Measurements from ENCODE around the gene REN.
A peak's percentile ranks its signal among the peaks of the same experiment; 100 is the strongest.

REN gene

DNA sequence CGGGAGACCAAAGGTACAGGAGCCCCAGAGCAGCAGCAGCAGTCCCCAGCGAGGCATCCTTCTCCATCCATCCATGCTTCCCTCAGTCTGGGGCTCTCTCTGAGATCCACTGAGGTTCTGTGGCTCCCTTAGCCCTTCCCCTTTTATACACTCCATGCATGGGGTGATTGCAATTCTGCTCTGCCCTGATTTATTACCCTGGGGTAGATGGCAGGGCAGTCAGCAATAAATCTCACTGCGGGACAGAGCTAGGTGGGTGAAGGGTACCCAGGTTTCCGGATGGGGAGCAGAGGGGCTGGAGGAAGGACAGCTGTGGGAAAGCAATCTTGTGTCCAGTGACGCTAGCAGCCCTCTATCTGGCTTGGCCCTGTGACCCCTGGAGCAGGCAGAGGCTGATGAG lies at the start of gene REN:
REN (minus strand) TSS at position 119 of the 400 bp plus-strand sequence; CDS start at position 75, 44 bp downstream.
- DNase-seq, result peak; percentile 23
- Mint-ChIP-seq H3K4me1 (peaks cover 14% of the 10 kb centered on the region), H3K36me3 (ENCODE audit: low read depth) (no peaks in the 10 kb centered on the region), H3K9me3 (peaks cover 34% of the 10 kb centered on the region), H3K4me3 (no peak within 1 kb of the TSS), H3K27ac (peak within 1 kb of the TSS; percentile 69), H3K27me3 (ENCODE audit: low read depth, poor library complexity) (peaks cover 47% of the 10 kb centered on the region)
- TF ChIP-seq, protein P1, sequence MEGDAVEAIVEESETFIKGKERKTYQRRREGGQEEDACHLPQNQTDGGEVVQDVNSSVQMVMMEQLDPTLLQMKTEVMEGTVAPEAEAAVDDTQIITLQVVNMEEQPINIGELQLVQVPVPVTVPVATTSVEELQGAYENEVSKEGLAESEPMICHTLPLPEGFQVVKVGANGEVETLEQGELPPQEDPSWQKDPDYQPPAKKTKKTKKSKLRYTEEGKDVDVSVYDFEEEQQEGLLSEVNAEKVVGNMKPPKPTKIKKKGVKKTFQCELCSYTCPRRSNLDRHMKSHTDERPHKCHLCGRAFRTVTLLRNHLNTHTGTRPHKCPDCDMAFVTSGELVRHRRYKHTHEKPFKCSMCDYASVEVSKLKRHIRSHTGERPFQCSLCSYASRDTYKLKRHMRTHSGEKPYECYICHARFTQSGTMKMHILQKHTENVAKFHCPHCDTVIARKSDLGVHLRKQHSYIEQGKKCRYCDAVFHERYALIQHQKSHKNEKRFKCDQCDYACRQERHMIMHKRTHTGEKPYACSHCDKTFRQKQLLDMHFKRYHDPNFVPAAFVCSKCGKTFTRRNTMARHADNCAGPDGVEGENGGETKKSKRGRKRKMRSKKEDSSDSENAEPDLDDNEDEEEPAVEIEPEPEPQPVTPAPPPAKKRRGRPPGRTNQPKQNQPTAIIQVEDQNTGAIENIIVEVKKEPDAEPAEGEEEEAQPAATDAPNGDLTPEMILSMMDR (IDR thresholded peaks at IDR 0.05), result no peak

DNA sequence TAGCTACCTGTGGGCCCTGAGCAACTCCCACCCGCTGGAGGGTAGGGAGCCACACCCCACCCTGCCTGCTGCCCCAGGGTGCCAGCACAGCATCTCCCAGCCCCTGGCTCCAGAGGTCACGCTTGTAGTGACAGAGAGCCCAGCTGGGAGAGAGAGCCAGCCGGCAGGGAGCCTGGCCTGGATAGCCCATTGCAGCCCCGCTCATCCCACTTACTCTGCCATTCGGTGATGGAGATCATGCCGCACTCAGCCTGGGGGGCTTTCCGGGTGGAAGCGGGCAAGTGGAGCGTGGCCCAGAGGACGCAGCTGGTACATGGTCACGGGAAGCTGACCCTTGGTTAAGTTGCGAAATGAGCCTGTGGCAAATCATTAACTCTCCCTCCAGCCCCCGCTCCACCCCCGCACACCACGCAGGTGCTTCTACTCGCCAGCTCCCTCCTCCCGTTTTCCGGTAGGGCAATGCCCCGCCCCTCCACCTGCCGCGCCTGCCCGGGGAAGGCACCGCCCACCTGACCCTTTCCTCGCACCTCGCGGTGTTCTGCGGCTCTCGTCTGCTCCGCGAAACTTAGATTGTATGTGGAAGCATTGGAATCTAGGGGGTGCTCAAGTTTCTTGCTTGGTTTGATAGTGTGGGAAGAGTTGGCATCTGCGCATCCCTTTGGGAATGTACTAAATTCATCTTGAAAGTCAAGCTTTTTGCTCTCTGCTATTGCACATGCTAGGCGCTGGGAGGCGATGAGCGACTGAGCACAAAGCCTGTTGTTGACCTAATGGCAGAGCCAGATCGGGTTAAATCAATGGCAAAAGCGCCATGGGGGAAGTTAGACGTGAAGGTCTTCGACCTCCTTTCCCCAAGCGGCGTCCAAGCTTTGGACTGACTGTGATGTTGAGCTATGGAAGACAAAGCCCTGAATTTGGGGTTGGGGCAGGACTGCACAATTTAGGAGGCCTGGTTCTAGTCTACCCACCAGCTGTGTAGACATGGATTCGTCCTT lies 47.8 kb upstream of the REN start, which contains the start of gene GOLT1A:
GOLT1A (minus strand) TSS at position 321 of the 995 bp plus-strand sequence; CDS start at position 239, 82 bp downstream.
- Mint-ChIP-seq H3K4me1 (peaks cover 6% of the 10 kb centered on the region), H3K27ac (no peak within 1 kb of the TSS), H3K27me3 (ENCODE audit: low read depth, poor library complexity) (peaks cover 25% of the 10 kb centered on the region), H3K9me3 (no peaks in the 10 kb centered on the region), H3K36me3 (ENCODE audit: low read depth) (no peaks in the 10 kb centered on the region), H3K4me3 (peak within 1 kb of the TSS; percentile 72)
- peak; percentile 73 for DNase-seq
- TF ChIP-seq, protein P1 (IDR thresholded peaks at IDR 0.05), result peak; percentile 59

DNA sequence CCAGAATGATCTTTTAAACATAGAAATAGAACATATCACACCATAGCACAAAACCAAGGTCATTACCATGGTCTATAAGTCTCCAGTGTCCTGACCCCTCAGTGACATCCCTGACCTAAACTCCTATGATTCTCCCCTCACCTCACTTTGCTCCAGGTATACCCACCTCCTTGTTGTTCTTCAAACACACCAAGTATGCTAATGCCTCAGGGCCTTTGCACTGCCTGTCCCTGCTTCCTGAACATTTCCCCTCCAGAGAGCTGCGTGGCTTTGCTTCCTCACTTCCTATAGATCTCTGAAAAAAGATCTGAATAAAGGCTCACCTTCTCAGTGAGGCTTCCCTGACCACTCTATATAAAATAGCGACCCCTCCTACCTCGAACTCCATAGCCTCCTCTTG lies 46.6 kb upstream of the REN start:
- no peaks in the 10 kb centered on the region for H3K9me3 Mint-ChIP-seq
- H3K4me1 Mint-ChIP-seq, result peaks cover 6% of the 10 kb centered on the region
- H3K27ac Mint-ChIP-seq, result no peak overlapping the region
- no peak for DNase-seq
- TF ChIP-seq, protein P1 (IDR thresholded peaks at IDR 0.05), result no peak
- H3K36me3 Mint-ChIP-seq (ENCODE audit: low read depth), result no peaks in the 10 kb centered on the region
- H3K27me3 Mint-ChIP-seq (ENCODE audit: low read depth, poor library complexity), result peaks cover 24% of the 10 kb centered on the region
- no peak overlapping the region for H3K4me3 Mint-ChIP-seq

DNA sequence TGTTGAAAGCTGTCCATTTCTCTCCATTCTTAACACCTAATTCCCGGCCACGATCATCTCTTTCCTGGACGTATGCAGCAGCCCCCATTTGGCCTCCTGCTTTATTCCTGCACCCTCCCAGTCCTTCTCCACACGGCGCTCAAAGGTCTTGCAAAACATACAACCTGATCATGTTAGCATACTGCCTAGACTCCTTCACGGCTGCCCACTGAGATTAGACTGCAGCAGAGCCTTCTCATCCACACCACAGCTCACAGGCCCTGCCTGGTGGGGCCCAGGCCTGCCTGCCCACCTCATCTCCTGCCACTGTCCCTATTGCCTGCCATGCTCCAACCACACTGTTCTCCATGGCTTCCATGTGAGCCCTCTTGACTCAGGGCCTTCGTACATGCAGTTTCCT lies 44.9 kb upstream of the REN start:
- peaks cover 33% of the 10 kb centered on the region for H3K27me3 Mint-ChIP-seq (ENCODE audit: low read depth, poor library complexity)
- no peaks in the 10 kb centered on the region for H3K9me3 Mint-ChIP-seq
- TF ChIP-seq, protein P1 (IDR thresholded peaks at IDR 0.05), result no peak
- no peaks in the 10 kb centered on the region for H3K36me3 Mint-ChIP-seq (ENCODE audit: low read depth)
- H3K4me1 Mint-ChIP-seq, result peaks cover 6% of the 10 kb centered on the region
- H3K27ac Mint-ChIP-seq, result no peak overlapping the region
- DNase-seq, result no peak
- no peak overlapping the region for H3K4me3 Mint-ChIP-seq

DNA sequence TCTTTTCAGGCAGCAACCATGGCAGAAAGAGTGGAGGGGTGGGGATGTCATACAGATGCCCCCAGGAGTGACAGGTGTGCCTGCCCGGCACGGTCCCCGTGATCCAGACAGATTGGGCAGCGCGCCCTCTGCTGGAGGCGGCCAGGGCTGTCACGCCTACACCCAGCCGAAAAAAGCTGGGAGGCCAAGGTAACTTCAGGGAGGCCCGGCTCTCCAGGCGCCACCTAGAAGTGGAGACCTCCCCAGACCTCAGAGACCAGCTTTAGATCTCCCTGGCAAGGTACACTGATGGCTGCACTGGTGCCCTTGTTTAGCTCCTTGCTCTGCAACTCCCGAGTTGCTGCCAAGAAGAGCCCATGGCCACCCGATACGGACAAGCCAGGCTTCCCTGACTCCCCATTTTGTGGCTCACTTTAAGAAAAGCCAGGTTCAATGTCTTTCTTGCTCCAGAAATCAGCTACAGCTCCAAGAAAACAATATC lies 41.0 kb upstream of the REN start:
- Mint-ChIP-seq H3K4me3 (no peak overlapping the region), H3K4me1 (no peaks in the 10 kb centered on the region), H3K27ac (no peak overlapping the region), H3K36me3 (ENCODE audit: low read depth) (no peaks in the 10 kb centered on the region), H3K27me3 (ENCODE audit: low read depth, poor library complexity) (peaks cover 72% of the 10 kb centered on the region), H3K9me3 (no peaks in the 10 kb centered on the region)
- peak; percentile 91 for DNase-seq
- TF ChIP-seq, protein P1 (IDR thresholded peaks at IDR 0.05), result peak; percentile 96
